H1 (cell line): ENCODE measurements around the gene SHISA8. TPM values are rescaled to one million over a fixed set of nuclear protein-coding genes. Genes with fewer than 3 reads are reported as not detected.
A peak's percentile ranks its signal among the peaks of the same experiment; 100 is the strongest.

Experiments used
- CTCF ChIA-PET: fragments of 300-600 bp; sonication (Branson Sonifier 250); formaldehyde crosslinking; loops from one replicate; lab custom pipeline; 2021; ENCODE audit not compliant: partially characterized antibody; lab: Charles Lee
- POLR2A ChIA-PET: fragments of 300-600 bp; sonication (Branson Sonifier 250); formaldehyde crosslinking; loops from one replicate; lab custom pipeline; 2021; ENCODE audit warnings: inconsistent platforms; ENCODE audit not compliant: partially characterized antibody; lab: Charles Lee
- DNase-seq, 2 experiments: peaks; one replicate each; pipeline versions ENCODE4 v3.0.0 to v3.0.0-alpha.2; 2010 to 2022; ENCODE audit warnings: low spot score in 2 of 2, low read depth in 1 of 2, mixed read lengths in 1 of 2
- FAIRE-seq: peaks from 2 replicates; lab custom pipeline; 2011; peaks lifted over from hg19 to GRCh38; lab: Jason Lieb, UNC
- H2AFZ ChIP-seq: 2 replicates; pipeline ENCODE4 v1.8.1; 2012; ENCODE audit warnings: low read length, inconsistent platforms
- H2AK5ac ChIP-seq: 2 replicates; pipeline ENCODE4 v1.6.1; 2013; ENCODE audit warnings: low read depth, low read length
- H2BK120ac ChIP-seq: replicated peaks from 2 replicates; pipeline ENCODE3; 2013; ENCODE audit warnings: low read depth, low read length, inconsistent platforms
- H2BK12ac ChIP-seq: 2 replicates; pipeline ENCODE4 v1.6.1; 2013; ENCODE audit warnings: low read depth, low read length
- H2BK15ac ChIP-seq: 2 replicates; pipeline ENCODE4 v1.6.1; 2013; ENCODE audit warnings: low read length
- H2BK20ac ChIP-seq: 2 replicates; pipeline ENCODE4 v1.6.1; 2013; ENCODE audit warnings: low read length
- H2BK5ac ChIP-seq: 2 replicates; pipeline ENCODE4 v1.6.1; 2013; ENCODE audit warnings: low read depth, low read length
- H3K14ac ChIP-seq: 2 replicates; pipeline ENCODE4 v1.6.1; 2013; ENCODE audit warnings: inconsistent platforms; ENCODE audit not compliant: insufficient read length
- H3K18ac ChIP-seq: 2 replicates; pipeline ENCODE4 v1.6.1; 2013; ENCODE audit warnings: low read length; ENCODE audit errors: extremely low read depth
- H3K23ac ChIP-seq: 2 replicates; pipeline ENCODE4 v1.6.1; 2013; ENCODE audit warnings: inconsistent platforms; ENCODE audit not compliant: insufficient read length
- H3K23me2 ChIP-seq: 2 replicates; pipeline ENCODE4 v1.6.1; 2013; ENCODE audit warnings: low read depth, low read length
- H3K27ac ChIP-seq: 2 replicates; pipeline ENCODE4 v1.6.1; 2011; ENCODE audit warnings: low read depth, low read length, inconsistent platforms
- H3K27me3 ChIP-seq, 4 experiments: replicated peaks in 1 of 4; 1 replicate in 1 of 4; 2 replicates in 3 of 4; pipeline versions ENCODE4 v1.6.1 to v1.8.1; 2011 to 2013; ENCODE audit warnings: low read length in 3 of 4, mild to moderate bottlenecking in 3 of 4, inconsistent platforms in 2 of 4, mixed read lengths in 2 of 4, moderate library complexity in 1 of 4; ENCODE audit not compliant: control insufficient read depth in 3 of 4, insufficient read depth in 3 of 4; ENCODE audit errors: extremely low read depth in 1 of 4
- H3K36me3 ChIP-seq, 4 experiments: 2 replicates each; pipeline versions ENCODE4 v1.6.1 to v1.8.1; 2011 to 2013; ENCODE audit warnings: mild to moderate bottlenecking in 4 of 4, low read length in 3 of 4, moderate library complexity in 2 of 4, control low read depth in 1 of 4, inconsistent platforms in 1 of 4; ENCODE audit not compliant: insufficient read depth in 4 of 4, control insufficient read depth in 2 of 4
- H3K4ac ChIP-seq: replicated peaks from 2 replicates; pipeline ENCODE3; 2013; ENCODE audit warnings: low read length, low read depth, mixed read lengths, inconsistent platforms; ENCODE audit not compliant: insufficient read length
- H3K4me1 ChIP-seq, 4 experiments: replicated peaks in 1 of 4; 1 replicate in 1 of 4; 2 replicates in 3 of 4; pipeline versions ENCODE4 v1.6.1 to v1.8.1; 2011 to 2013; ENCODE audit warnings: low read length in 3 of 4, inconsistent platforms in 2 of 4, mixed read lengths in 1 of 4; ENCODE audit not compliant: insufficient read depth in 4 of 4, control insufficient read depth in 3 of 4
- H3K4me2 ChIP-seq, 2 experiments: 2 replicates each; pipeline versions ENCODE4 v1.6.1 to v1.8.1; 2011 to 2013; ENCODE audit warnings: low read depth in 2 of 2, low read length in 2 of 2, control low read depth in 1 of 2, inconsistent platforms in 1 of 2, mild to moderate bottlenecking in 1 of 2; ENCODE audit not compliant: insufficient read depth in 1 of 2
- H3K4me3 ChIP-seq, 4 experiments: fragments of 200-600, 300-600 bp in 1 of 4; sonication (generic), shearing (Covaris generic), sonication (Bioruptor Twin) in 1 of 4; 2 replicates each; pipeline versions ENCODE4 v1.5.1 to v1.8.1; 2011 to 2016; ENCODE audit warnings: low read length in 4 of 4, low read depth in 3 of 4, control low read depth in 2 of 4, inconsistent platforms in 2 of 4, mild to moderate bottlenecking in 2 of 4, mixed read lengths in 1 of 4, moderate library complexity in 1 of 4; ENCODE audit not compliant: insufficient read depth in 2 of 4; ENCODE audit errors: extremely low read depth in 1 of 4
- H3K56ac ChIP-seq: replicated peaks from 2 replicates; pipeline ENCODE3; 2013; ENCODE audit warnings: low read depth, mild to moderate bottlenecking, mixed read lengths, low read length, inconsistent platforms; ENCODE audit not compliant: insufficient read length
- H3K79me1 ChIP-seq: 2 replicates; pipeline ENCODE4 v1.6.1; 2013; ENCODE audit warnings: low read depth, low read length, control low read depth
- H3K79me2 ChIP-seq, 2 experiments: 2 replicates each; pipeline versions ENCODE4 v1.6.1 to v1.8.1; 2012 to 2013; ENCODE audit warnings: low read length in 2 of 2, mild to moderate bottlenecking in 2 of 2, inconsistent platforms in 1 of 2; ENCODE audit not compliant: insufficient read depth in 2 of 2, control insufficient read depth in 1 of 2
- H3K9ac ChIP-seq, 4 experiments: replicated peaks in 1 of 4; 1 replicate in 1 of 4; 2 replicates in 3 of 4; pipeline versions ENCODE4 v1.6.1 to v1.8.1; 2011 to 2013; ENCODE audit warnings: low read depth in 3 of 4, low read length in 3 of 4, control low read depth in 2 of 4, mild to moderate bottlenecking in 2 of 4, moderate library complexity in 2 of 4, inconsistent platforms in 1 of 4; ENCODE audit errors: extremely low read depth in 1 of 4
- H3K9me3 ChIP-seq, 2 experiments: 2 replicates each; pipeline versions ENCODE4 v1.6.1 to v1.8.1; 2012 to 2013; ENCODE audit warnings: mild to moderate bottlenecking in 2 of 2, moderate library complexity in 2 of 2, control low read depth in 1 of 2, inconsistent platforms in 1 of 2, low read depth in 1 of 2, low read length in 1 of 2, mixed read lengths in 1 of 2; ENCODE audit not compliant: insufficient read depth in 2 of 2
- H4K20me1 ChIP-seq, 2 experiments: replicated peaks in 1 of 2; 2 replicates each; pipeline versions ENCODE3 to v1.8.1; 2011 to 2013; ENCODE audit warnings: inconsistent platforms in 2 of 2, low read length in 2 of 2, mild to moderate bottlenecking in 1 of 2; ENCODE audit not compliant: insufficient read depth in 2 of 2, control insufficient read depth in 1 of 2
- H4K5ac ChIP-seq: 2 replicates; pipeline ENCODE4 v1.6.1; 2013; ENCODE audit warnings: low read length, low read depth, mixed read lengths, inconsistent platforms; ENCODE audit not compliant: insufficient read length
- H4K8ac ChIP-seq: 2 replicates; pipeline ENCODE4 v1.8.0; 2013; ENCODE audit warnings: mild to moderate bottlenecking, moderate library complexity, low read length, inconsistent platforms; ENCODE audit not compliant: insufficient read depth; ENCODE audit errors: extremely low read depth
- H4K91ac ChIP-seq: replicated peaks from 2 replicates; pipeline ENCODE3; 2013; ENCODE audit warnings: low read length, mixed read lengths, inconsistent platforms; ENCODE audit not compliant: insufficient read length
- ASH2L ChIP-seq: fragments of 200-600, 300-600 bp; sonication (generic); IDR thresholded peaks from one replicate; pipeline ENCODE4 v1.7.1; 2017; ENCODE audit warnings: low read length
- EGR1 ChIP-seq: IDR thresholded peaks from 2 replicates; pipeline ENCODE4 v1.6.1; 2011; ENCODE audit warnings: low read depth, low read length, borderline replicate concordance
- POLR2A ChIP-seq, 2 experiments: IDR thresholded peaks; 1 replicate in 1 of 2; 2 replicates in 1 of 2; pipeline ENCODE4 v1.6.1; 2011; ENCODE audit warnings: low read depth in 2 of 2, low read length in 2 of 2, mild to moderate bottlenecking in 2 of 2; ENCODE audit errors: control extremely low read depth in 1 of 2
- POLR2AphosphoS5 ChIP-seq: IDR thresholded peaks from 2 replicates; pipeline ENCODE4 v1.6.1; 2011; ENCODE audit warnings: low read depth, low read length
- WGBS, 2 experiments: shearing (Covaris generic) in 1 of 2; methylation state at CpG; one replicate each; pipeline versions ENCODE4 v1.1.6 to v1.1.7; 2013 to 2015; ENCODE audit warnings: low lambda C conversion rate in 2 of 2, mixed read lengths in 2 of 2, inconsistent platforms in 1 of 2, low coverage in 1 of 2, missing lambda C conversion rate in 1 of 2; ENCODE audit not compliant: insufficient replicate concordance in 2 of 2, insufficient coverage in 1 of 2, insufficient read length in 1 of 2; ENCODE audit errors: extremely low coverage in 1 of 2, missing lambda C conversion rate in 1 of 2; 5-methylcytosine and 5-hydroxymethylcytosine counted together
- polyA plus RNA-seq, 7 experiments: library from polyadenylated mRNA; depleted of rRNA in 3 of 7; stranded (reverse) in 5 of 7; unstranded in 2 of 7; fragments of >200 nt in 5 of 7; fragments of 200-250 nt in 2 of 7; gene quantifications; 1 replicate in 5 of 7; 2 replicates in 1 of 7; 4 replicates in 1 of 7; pipeline versions ENCODE4 v1.2.1 to v1.2.3, GENCODE V29; 2011 to 2013; ENCODE audit warnings: missing spikeins in 2 of 7, mixed read lengths in 2 of 7
- total RNA-seq: library from RNA; stranded (reverse); fragmentation: NEBNext Ultra II Directional; extraction: Animal tissue kit (Norgen Biotek cat#: 25700); gene quantifications from 2 replicates; pipeline ENCODE4 v1.2.1, GENCODE V29; 2021

SHISA8 gene
- total and polyA plus RNA-seq, 2 of the 8 experiments (the other 6 are each of a cell fraction or from before 2014, with no cell fraction given), result 0.14 to 0.89 TPM

DNA sequence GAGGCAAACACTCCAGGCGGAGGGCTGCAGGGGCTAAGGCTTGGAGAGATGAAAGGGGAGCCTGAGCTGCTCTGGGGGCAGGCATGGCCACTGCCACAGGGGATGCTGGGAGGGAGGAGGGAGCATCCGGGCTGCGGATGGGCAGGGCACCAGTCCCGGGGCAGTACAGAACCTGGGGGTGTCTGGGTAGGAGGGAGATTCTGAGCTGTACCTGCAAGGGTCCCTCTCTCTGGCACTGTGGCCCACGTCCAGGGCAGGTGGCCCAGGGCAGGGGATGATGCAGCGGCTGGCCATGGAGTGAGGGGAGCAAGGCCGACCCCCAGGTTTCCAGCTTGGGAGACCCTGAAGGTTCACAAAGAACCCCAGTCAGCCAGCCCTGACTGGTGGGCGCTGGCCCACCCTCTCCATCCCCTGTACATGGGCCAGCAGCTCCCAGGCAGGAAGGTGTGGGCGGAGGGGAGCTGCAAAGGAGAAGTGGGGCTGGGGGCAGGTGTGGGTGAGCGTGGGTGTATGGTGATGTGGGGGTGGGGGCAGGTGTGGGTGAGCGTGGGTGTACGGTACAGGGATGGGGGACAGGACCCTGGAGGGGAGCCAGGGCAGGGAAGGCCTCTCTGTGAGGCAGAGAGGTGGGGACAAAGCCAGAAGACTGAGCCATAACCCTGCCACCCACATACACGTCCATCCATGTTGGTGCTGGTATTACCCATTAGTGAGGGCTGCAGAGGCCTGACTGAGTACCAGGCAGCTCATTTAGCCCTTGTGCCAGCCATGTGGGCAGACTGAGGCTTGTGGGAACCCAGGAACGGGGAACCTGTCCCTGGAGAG lies 13.9 kb upstream of the SHISA8 start:
- peak; percentile 0; the same call in 1 of the 2 replicates for TF ChIP-seq POLR2AphosphoS5
- TF ChIP-seq ASH2L, result no peak
- peak in 1 of 2 experiments; percentile 35; a peak in 1 of 3 replicates for TF ChIP-seq POLR2A (IDR thresholded peaks at IDR 0.05; ENCODE audit: control extremely low read depth in 1 of 2, low read depth in 2 of 2, low read length in 2 of 2)
- TF ChIP-seq EGR1, result no peak
- Histone ChIP-seq H3K4ac (no peak overlapping the region), H4K91ac (no peak overlapping the region), H3K56ac (no peak overlapping the region), H3K4me1 (peaks cover 0 to 24% (median 13%) of the 10 kb centered on the region in 4 experiments; a peak in 6 of 7 replicates), H3K9ac (no peak overlapping the region), H3K4me3 (no peak overlapping the region), H4K8ac (peak overlapping the region; percentile 68), H3K79me1 (no peaks in the 10 kb centered on the region), H3K4me2 (no peak overlapping the region), H3K14ac (no peak overlapping the region), H2BK12ac (no peak overlapping the region), H2BK120ac (no peak overlapping the region), H2AK5ac (no peak overlapping the region), H2BK15ac (no peak overlapping the region), H3K36me3 (no peaks in the 10 kb centered on the region), H2BK5ac (no peak overlapping the region), H4K5ac (no peak overlapping the region), H3K27me3 (peaks cover 11 to 45% (median 32%) of the 10 kb centered on the region in 4 experiments), H3K18ac (peak overlapping the region; percentile 28; the same call in 1 of the 2 replicates), H3K79me2 (no peaks in the 10 kb centered on the region), H2AFZ (no peak overlapping the region), H3K23me2 (peaks cover 4% of the 10 kb centered on the region; the same call in 1 of the 2 replicates), H3K23ac (no peak overlapping the region), H3K27ac (no peak overlapping the region), H2BK20ac (no peak overlapping the region), H3K9me3 (no peaks in the 10 kb centered on the region), H4K20me1 (peaks cover 4 to 6% of the 10 kb centered on the region in 2 experiments)
- CTCF ChIA-PET, result interaction anchor here (1.1 to 5.9 kb wide), 8 partner anchors 10 to 232 kb away, joined by 3 to 77 read pairs (median 4); partner anchors contain the start of gene SEPTIN3
- POLR2A ChIA-PET, result interaction anchor here (0.6 to 3.7 kb wide), 19 partner anchors 9 to 1181 kb away, joined by 3 to 17 read pairs (median 4); partner anchors contain the start of genes CCDC134, CENPM and SNU13
- 81% methylated on average over 9 of the region's 14 CpGs; no CpG with 5 or more reads in 1 of the 2 experiments for WGBS, 2 experiments
- DNase-seq (no peak), FAIRE-seq (no peak)
